Myocyte (in vitro differentiated cells): Measurements from ENCODE around the gene PKP3. TPM values are rescaled to one million over a fixed set of nuclear protein-coding genes. Genes with fewer than 3 reads are reported as not detected.
"Not testable (repeated sequence)": the region's sequence is repeated elsewhere in the genome, so short reads cannot be mapped to it uniquely, and the experiment has no call there.

ENCODE experiments used
- DNase-seq: peaks from one replicate; pipeline ENCODE4 v3.0.0-alpha.2; 2012; ENCODE audit warnings: low read depth
- polyA plus RNA-seq: library from polyadenylated mRNA; unstranded; fragments of >200 nt; gene quantifications from one replicate; pipeline ENCODE4 v1.2.1, GENCODE V29; 2012; ENCODE audit warnings: missing spikeins
- total RNA-seq: library from RNA; depleted of rRNA; stranded (reverse); fragments of >200 nt; gene quantifications from 2 replicates; pipeline ENCODE4 v1.2.3, GENCODE V29; 2014

Gene PKP3, protein sequence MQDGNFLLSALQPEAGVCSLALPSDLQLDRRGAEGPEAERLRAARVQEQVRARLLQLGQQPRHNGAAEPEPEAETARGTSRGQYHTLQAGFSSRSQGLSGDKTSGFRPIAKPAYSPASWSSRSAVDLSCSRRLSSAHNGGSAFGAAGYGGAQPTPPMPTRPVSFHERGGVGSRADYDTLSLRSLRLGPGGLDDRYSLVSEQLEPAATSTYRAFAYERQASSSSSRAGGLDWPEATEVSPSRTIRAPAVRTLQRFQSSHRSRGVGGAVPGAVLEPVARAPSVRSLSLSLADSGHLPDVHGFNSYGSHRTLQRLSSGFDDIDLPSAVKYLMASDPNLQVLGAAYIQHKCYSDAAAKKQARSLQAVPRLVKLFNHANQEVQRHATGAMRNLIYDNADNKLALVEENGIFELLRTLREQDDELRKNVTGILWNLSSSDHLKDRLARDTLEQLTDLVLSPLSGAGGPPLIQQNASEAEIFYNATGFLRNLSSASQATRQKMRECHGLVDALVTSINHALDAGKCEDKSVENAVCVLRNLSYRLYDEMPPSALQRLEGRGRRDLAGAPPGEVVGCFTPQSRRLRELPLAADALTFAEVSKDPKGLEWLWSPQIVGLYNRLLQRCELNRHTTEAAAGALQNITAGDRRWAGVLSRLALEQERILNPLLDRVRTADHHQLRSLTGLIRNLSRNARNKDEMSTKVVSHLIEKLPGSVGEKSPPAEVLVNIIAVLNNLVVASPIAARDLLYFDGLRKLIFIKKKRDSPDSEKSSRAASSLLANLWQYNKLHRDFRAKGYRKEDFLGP
- total RNA-seq: 1.4 and 8.9 TPM in 2 replicates
- 1.2 TPM for polyA plus RNA-seq

DNA sequence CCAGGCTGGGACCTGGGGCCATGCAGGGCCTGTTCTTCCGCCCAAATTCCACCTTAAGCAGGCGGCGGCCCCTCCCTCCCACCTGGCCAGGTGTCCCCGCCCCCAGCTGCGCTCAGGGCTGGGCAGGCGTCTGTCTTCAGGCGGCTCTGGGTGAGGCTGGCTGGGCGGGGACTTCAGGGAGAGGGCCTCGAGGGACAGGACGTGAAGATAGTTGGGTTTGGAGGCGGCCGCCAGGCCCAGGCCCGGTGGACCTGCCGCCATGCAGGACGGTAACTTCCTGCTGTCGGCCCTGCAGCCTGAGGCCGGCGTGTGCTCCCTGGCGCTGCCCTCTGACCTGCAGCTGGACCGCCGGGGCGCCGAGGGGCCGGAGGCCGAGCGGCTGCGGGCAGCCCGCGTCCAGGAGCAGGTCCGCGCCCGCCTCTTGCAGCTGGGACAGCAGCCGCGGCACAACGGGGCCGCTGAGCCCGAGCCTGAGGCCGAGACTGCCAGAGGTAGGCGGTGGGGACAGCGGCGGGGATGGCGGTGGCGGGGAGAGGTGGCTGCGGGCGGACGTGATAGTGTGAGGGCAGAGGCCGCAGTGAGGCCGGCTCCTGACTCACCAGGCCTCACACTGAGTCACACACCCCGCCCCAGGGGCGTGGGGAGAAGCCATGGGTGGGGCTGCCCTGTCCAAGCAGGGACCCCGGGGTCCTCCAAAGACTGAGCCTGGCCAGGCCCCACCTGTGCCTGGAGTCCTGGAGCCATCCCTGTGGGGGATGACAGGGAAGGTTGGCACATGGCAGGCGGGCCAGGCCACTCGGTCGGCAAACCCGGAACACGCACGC, at the start of gene PKP3:
Gene PKP3 (plus strand): TSS at position 176 of the 824 bp plus-strand sequence. CDS start 84 bp downstream, at position 260.
- peak; percentile 60 for DNase-seq

DNA sequence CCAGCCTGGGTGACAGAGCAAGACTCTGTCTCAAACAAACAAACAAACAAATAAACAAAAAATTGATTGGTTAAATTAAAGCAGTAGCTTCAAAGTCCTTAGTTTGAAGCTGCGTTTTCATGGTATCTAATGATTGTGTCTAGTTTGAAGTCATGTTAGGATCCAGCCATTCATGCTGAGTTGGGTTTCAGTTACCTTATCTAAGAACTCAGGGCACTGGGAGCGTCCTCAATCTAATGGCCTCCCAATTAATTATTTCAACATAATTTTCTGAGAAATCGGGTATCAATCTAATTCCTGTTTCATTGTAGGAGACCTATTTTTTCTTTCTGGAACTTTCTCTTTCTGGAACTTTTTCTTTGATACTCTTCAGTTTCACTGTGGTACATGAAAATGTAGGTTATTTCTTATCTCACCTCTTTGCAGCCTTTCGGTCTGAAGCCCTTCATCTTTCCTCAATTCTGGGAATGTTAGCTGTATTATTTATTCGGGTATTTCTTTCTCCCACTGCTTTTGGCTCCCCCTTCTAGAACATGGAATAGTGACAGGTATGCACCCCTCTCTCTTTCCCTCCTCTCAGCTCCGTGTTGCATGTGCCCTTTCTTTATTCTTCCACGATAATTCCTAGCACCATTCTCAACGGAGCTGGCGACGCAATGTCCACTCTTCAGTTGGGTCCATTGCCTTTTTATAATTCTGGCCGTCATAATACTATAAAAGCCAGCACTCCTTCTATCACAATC, 49.0 kb upstream of the PKP3 start:
- no peak for DNase-seq

DNA sequence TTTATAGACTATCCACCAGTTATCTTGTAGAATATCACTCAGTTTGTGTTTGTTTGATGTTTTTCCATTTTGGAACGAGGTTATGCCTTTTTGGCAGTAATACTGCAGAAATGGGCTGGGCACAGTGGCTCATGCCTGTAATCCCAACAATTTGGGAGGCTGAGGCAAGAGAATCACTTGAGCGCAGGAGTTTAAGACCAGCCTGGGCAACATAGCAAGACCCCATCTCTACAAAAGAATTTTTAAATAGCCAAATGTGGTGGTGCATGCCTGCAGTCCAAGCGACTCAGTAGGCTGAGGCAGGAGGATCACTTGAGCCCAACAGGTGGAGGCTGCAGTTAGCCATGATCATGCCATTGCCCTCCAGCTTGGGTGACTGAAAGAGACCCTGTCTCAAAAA, 47.5 kb upstream of the PKP3 start:
- no peak for DNase-seq

DNA sequence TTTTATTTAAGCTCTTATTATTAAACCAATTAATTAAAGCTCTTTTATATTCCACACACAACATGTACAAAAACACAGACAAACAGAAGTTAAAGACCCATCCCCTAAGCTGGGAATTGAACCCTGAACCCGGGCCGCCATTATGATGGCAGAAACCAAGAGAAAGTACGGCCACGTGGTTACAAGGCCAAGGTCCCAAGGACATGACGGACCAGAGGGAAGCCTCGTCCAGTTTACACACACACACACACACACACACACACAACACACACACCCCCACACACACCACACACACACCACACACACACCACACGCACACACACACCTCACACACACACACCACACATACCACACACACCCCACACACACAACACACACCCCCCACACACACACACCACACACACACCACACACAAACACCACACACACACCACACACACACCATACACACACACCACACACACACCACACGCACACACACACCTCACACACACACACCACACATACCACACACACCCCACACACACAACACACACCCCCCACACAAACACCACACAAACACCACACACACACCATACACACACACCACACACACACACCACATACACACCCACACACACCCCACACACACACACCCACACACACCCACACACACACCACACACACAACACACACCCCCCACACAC, 44.6 kb upstream of the PKP3 start:
- not testable (repeated sequence) for DNase-seq

DNA sequence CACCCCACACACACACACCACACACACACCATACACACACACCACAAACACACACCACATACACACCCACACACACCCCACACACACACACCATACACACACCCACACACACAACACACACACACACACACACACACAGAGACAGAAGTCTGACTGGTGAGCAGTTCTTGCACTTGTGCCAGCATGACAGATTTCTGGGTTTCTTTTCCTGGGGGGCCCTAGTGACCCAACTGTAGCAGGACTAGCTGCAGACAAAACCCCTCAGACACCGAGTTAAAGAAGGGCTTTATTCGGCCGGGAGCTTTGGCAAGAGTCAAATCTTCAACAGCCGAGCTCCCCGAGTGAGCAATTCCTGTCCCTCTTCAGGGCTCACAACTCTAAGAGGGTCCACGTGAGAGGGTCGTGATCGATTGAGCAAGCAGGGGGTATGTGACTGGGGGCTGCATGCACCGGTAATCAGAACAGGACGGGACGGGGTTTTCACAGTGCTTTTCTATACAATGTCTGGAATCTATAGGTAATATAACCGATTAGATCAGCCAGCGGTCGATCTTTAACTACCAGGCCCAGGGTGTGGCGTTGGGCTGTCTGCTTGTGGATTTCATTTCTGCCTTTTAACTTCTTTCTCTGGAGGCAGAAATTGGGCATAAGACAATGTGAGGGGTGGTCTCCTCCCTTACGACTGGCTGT, 43.8 kb upstream of the PKP3 start:
- DNase-seq: not testable (repeated sequence)

DNA sequence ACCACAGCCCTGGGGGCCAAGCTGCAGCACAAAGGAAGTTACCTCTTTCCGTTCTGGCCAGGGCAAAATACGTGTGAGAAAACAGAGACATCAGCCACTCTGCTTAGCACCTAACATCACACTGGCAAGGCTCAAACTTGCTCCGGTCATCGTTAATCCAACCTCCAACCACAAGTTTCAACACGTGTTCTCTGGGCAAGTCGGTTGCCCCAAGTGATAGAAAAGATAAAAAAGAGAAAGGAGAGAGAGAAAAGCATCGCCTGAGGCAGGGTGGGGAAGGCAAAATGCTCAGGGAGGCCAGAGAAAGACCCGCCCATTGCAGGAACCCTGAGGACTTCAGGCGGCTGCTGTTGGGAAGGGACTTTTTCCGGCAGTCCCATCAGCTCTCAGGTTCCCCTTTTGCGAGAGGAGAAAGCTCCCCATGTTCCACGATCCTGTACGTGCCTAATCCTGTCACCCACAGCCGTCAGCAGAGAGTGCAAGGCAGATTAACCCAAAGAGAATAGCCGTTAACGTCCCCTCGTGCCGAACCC, 43.2 kb upstream of the PKP3 start:
- DNase-seq: peak; percentile 28

DNA sequence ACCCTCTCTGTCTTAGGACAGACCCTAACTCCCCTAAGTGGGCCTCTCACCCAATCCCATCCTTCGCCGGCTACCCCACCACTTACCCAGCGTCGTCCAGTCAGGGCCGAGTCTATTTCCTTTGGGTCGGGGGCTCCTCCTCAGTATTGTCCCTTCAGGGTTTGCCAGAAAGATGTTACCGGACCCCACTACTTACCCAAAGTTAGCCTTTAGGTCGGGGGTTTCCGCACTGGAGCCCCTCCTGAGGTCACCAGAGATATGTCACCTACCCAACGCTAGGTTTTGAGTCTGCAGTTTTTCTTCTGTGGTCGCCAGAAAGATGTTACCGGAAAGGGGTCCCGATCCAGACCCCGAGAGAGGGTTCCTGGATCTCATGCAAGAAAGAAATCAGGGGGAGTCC, 42.6 kb upstream of the PKP3 start:
- no peak for DNase-seq

DNA sequence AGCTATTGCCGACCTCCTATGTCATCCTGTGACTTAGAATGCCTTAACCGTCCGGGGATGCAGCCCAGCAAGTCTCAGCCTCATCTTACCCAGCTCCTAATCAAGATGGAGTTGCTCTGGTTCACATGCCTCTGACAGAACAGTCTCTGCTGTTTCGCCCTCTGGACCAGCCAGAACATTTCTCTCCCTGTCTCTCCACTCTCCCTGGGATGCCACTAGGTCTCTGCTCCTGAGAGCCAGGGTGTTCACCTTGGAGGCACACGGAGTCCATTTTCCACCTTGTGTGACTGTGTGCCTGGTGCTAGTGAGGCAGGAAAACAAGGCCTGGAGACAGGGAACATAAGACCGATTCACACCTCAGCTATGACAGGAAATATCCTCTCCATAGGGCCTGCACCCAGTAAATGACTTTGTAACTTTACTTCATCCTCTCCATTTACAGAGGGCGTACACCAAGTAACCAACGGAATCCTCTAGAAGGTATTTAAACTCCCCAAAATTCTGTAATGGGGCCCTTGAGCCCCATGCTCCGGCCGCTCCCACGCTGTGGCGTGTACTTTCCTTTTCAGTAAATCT, 41.5 kb upstream of the PKP3 start:
- DNase-seq: no peak

DNA sequence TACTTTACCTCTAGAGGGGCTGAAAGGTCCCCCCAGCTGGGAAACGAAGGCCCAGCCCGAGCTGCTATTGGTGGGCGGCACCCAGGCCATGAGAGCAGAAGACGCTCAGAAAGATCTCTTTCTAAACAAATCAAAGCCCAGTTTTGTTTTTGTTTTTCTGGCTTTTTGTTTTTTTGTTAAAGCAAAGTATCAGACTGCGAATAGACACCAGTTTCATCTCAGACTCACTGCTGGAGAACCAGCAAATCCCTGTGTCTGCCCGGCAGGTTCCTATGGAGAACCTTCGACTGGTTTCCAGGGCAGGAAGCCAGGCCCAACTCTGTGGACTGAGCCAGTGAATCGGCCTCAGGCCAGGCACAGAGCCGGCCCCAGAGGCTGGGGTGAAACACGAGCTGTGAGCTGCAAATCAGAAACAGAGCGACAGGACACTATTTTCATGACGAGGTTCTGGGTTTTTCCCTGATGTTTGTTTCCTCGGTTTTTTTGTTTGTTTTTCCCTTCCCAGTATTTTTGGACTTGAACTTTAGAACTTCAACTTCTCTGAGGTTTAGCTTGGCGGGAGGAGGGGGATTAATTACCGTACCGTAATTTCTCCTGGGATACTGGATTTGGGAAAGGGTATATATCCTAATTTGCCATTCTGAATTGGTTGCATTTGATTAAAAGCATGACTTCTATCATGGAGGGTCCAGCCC, 40.7 kb upstream of the PKP3 start:
- DNase-seq: peak; percentile 85

DNA sequence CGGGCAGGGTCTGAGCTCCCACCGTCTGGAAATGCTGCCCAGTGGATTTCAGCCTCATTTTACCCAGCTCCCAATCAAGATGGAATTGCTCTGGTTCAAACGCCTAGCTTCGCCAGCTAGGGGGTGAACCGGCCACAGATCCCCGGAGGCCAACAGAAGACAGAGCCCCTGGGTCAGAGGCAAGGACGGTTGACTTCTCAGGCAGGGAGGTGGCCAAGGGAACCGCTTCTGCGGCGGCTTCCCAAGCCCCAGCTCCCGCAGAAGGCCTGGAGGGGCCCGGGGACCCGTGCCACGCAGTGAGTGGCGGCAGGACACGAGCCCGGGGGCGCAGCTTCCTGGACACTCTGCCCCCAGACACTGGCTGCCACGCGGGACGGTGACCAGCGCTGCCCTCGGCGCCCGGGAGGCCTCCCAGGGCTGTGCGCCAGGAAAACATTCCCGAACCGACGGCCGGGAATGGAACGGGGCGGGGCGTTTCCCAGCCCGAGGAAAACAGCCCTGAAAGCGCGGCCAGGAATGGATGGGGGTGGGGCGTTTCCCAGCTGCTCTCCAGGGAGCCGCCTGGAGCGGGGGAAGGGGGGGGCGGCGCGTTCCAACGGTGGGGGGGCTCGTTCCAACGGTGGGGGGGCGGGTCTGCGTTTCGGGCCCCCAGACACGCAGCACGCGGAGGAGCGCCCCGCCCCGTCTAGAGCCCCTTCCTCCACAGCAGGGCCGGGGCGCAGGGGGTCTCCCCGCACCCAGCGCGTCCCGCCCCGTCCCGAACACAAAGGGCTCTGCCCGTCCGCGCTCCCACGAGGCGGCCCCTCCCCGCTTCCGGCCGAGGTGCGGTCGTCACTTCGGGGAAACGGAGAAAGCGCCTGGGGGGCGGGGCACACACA, 38.2 kb upstream of the PKP3 start:
- peak; percentile 89 for DNase-seq

DNA sequence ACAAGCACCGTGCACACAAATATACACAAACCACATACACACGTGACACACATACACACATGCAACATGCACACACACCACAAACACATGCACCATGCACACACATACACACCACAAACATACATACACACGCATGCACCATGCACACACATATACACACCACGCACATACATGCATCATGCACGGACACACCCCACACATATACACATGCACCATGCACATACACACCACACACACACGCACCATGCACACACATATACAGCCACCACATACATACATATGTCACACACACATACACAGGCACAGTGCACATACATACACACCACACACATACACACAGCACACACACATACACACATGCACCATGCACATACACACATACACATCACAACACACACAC, 37.4 kb upstream of the PKP3 start:
- DNase-seq: no peak

DNA sequence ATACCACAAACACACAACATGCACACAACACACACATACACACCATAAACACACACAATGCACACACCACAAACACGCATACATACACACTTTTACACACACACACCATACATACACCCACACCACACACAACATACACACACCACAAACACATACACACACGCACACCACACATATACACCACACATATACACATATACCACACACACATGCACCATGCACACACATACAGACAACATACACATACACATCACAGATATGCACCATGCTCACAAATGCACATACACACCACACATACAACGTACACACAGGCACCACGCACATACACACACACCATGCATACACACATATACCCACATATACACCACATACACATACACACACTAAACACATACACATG, 36.4 kb upstream of the PKP3 start:
- no peak for DNase-seq

DNA sequence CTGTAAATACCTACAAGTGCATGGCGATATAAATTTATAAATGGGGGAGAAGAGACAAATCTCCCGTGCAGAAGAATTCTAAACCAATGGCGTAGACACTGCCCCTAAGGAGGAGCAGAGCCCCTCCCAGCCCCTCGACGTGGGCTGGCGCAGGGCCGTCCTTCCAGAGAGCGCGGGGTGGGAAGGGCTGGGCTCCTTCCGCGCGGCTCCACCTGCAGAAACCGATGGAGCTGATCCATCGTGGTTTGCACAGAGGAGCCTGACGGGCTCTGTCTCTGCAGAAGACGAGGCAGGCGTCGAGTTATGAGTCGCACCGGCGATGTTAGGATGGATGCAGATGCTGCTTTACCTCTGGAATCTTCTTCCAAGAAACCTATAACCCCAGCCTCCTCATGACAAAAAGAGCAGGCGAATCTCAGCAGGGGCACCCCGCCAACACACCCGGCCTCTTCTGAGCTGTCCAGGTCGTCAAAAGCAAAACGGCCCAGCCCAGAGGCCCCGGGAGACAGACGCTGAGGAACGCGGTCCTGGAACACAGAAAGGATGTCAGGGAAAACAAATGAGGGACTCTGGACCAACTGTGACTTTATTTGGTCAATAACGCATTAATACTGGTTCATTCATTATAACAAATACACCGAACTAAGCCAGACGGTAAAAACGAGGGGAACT, 35.7 kb upstream of the PKP3 start:
- no peak for DNase-seq

DNA sequence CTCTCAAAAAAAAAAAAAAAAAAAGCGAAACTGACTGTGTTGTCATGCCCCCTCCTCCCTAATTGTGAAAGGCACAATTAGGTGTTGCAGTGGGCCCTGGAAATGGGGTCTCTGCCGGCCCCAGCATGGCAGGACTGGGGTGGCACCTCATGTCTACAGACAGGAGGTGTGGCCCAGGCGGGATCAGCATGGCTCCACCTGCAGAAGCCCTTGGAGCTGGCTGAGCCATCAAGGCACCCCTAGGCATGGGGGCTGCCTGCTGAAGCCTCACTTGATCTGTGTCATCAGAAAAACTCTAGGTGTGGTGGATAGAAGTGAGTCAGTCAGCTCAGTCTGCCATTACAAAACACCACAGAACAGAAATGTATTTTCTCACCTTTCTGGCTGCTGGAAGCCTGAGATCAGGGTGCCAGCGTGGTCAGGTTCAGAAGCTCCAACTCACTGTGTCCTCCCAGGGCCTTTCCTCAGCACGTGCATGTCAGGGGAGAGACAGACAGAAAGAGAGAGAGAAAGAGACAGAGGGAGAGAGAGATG, 34.8 kb upstream of the PKP3 start:
- no peak for DNase-seq

DNA sequence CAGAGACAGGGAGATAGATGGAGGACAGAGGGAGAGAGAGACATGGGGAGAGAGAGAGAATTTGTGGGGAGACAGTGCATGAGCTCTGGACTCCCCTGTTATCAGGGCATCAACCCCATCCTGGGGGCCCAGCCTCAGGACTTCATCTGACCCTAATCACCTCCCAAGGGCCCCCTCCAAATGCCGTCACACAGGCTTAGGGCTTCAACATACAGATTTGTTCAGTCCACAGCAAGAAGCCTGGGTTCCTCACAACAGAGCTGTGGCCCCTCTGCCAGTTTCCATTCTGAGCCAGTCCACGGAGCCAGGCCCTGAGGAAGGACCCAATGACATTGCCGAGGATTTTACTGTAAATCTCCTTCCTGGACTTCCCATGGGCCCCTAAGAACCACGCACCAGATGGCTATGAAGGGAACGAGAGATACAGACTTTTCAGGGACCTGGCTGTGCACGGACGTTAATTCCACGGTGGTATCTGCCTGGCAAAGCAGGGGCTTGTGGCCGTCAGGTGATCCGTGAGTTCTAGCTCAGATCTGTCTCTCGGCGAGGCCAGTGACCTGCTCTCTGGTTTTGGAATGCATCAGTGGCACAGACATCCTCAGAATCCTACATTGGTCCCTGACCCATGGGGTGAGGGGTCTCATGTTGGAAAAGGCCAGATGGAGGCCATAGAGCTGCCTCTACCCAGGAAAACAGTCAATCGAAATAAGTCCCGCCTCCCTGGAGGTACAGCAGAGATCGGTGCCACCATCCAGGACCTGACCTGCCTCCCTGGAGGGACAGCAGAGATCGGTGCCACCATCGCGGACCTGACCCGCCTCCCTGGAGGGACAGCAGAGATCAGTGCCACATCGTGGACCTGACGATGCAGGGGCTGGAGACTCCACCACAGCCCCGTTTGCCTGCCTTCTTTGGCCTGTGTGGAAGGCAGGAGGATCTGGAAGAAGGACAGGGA, 33.4 kb upstream of the PKP3 start:
- no peak for DNase-seq
